Esophagus muscularis mucosa (tissue), 4 donors: ENCODE measurements around the gene UTP4.

Experiments used
- EP300 ChIP-seq: sonication (generic); formaldehyde crosslinking; IDR thresholded peaks from one replicate; pipeline ENCODE4 v1.6.1; 2017; ENCODE audit warnings: antibody characterized with exemption
- POLR2A ChIP-seq: fragments of 450-650 bp; IDR thresholded peaks from one replicate; pipeline ENCODE4 v1.6.1; 2017; ENCODE audit warnings: antibody characterized with exemption, moderate library complexity, mild to moderate bottlenecking, low read depth
- POLR2AphosphoS5 ChIP-seq, 2 donors: sonication (generic); formaldehyde crosslinking; IDR thresholded peaks; one replicate each; pipeline ENCODE4 v1.6.1; 2017; ENCODE audit warnings: antibody characterized with exemption in 2 of 2
- TF ChIP-seq, protein P1 (sequence below), 3 experiments: fragments of 200-600 bp in 2 of 3; fragments of 450-650 bp in 1 of 3; sonication (generic) in 2 of 3; IDR thresholded peaks; one replicate each; pipeline ENCODE4 v1.5.1; 2017 to 2019; ENCODE audit warnings: antibody characterized with exemption in 3 of 3, mild to moderate bottlenecking in 2 of 3, moderate library complexity in 1 of 3

DNA sequence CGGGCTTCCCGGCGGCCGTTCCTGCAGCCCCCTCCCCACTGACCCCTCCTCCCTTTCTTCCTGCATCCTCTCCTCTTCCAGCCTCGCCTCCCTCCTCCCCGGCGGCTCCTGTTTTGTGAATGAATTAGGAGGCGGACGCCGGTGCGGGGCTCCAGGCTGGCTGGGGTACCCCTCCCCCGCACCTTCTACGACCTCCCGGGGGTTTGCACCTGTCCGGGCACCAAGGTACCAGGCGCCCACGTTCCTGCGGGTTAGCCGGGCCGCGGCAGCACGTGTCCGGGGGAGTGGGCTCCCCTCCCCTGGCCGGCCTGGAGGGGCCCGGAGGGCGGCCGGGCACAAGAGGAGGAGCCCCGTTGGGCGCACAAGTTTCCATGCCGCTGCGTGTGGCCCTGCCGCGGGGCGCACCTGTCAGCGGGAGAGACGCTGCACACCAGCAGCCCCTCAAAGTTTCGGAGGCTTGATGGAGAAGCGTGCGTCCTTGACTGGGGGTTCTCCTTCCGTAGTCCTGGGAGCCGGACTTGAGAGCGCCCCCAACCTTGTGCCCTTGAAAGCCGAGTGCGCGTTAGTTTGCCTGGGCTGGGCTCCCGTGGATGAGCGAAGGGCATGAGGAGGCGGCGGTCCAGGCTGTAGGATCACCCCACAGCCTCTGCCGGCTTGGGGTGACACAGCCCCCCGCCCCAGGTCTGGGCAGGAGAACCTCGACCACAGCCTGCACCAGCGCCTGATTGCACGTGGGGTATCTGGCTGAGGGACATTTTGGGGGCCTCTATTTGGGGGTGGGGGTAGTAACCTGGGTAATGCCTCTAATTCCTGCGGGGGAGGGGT, 25.7 kb upstream of the UTP4 start:
- TF ChIP-seq POLR2A (no peak), EP300 (no peak), POLR2AphosphoS5 (IDR thresholded peaks at IDR 0.05) (no peak)
- TF ChIP-seq, protein P1, sequence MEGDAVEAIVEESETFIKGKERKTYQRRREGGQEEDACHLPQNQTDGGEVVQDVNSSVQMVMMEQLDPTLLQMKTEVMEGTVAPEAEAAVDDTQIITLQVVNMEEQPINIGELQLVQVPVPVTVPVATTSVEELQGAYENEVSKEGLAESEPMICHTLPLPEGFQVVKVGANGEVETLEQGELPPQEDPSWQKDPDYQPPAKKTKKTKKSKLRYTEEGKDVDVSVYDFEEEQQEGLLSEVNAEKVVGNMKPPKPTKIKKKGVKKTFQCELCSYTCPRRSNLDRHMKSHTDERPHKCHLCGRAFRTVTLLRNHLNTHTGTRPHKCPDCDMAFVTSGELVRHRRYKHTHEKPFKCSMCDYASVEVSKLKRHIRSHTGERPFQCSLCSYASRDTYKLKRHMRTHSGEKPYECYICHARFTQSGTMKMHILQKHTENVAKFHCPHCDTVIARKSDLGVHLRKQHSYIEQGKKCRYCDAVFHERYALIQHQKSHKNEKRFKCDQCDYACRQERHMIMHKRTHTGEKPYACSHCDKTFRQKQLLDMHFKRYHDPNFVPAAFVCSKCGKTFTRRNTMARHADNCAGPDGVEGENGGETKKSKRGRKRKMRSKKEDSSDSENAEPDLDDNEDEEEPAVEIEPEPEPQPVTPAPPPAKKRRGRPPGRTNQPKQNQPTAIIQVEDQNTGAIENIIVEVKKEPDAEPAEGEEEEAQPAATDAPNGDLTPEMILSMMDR (IDR thresholded peaks at IDR 0.05) = no peak
